PC-3 (cell line): Measurements from ENCODE around the gene SKA2.

Experiments used
- EZH2 ChIP-seq: fragments of 300-600 bp; sonication (generic); IDR thresholded peaks from one replicate; pipeline ENCODE4 v1.6.1; 2017; ENCODE audit warnings: antibody characterized with exemption, mild to moderate bottlenecking, low read length; ENCODE audit not compliant: unreplicated experiment
- EZH2phosphoT487 ChIP-seq: fragments of 300-600 bp; sonication (generic); IDR thresholded peaks from 2 replicates; pipeline ENCODE4 v1.6.1; 2018; ENCODE audit warnings: mild to moderate bottlenecking, antibody characterized with exemption, low read length, borderline replicate concordance
- TF ChIP-seq, protein P1 (sequence below): fragments of 300-600 bp; sonication (generic); conservative IDR thresholded peaks from 2 replicates; pipeline ENCODE4 v1.5.1; 2017; ENCODE audit warnings: antibody characterized with exemption, low read depth, mild to moderate bottlenecking, low read length

DNA sequence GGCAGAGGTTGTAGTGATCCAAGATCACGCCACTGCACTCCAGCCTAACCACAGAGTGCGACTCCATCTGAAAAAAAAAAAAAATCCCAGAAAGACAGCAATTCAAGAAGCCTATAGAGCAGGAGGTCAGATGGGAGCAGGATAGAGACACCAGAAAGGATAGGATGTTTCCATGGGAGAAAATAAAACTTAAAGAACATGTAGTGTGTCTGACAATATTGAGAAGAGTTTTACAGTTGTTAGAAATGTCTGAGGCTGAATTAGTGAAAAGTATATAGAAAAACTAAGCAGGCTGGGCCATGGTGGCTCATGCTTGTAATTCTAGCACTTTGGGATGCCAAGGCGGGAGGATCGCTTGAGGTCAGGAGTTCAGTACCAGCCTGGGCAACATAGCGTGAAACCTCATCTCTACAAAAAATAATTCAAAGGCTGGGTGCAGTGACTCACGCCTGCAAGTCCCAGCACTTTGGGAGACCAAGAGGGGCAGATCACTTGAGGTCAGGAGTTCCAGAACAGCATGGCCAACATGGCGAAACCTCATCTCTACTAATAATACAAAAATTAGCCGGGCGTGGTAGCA, 33.0 kb downstream of the SKA2 start:
- TF ChIP-seq EZH2phosphoT487 (no peak), EZH2 (no peak)
- TF ChIP-seq, protein P1, sequence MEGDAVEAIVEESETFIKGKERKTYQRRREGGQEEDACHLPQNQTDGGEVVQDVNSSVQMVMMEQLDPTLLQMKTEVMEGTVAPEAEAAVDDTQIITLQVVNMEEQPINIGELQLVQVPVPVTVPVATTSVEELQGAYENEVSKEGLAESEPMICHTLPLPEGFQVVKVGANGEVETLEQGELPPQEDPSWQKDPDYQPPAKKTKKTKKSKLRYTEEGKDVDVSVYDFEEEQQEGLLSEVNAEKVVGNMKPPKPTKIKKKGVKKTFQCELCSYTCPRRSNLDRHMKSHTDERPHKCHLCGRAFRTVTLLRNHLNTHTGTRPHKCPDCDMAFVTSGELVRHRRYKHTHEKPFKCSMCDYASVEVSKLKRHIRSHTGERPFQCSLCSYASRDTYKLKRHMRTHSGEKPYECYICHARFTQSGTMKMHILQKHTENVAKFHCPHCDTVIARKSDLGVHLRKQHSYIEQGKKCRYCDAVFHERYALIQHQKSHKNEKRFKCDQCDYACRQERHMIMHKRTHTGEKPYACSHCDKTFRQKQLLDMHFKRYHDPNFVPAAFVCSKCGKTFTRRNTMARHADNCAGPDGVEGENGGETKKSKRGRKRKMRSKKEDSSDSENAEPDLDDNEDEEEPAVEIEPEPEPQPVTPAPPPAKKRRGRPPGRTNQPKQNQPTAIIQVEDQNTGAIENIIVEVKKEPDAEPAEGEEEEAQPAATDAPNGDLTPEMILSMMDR, result no peak
